HCT116 (cell line): ENCODE results near the gene MISFA. TPM values are rescaled to one million over a fixed set of nuclear protein-coding genes. Genes with fewer than 3 reads are reported as not detected.

ENCODE experiments used
- ATAC-seq: fragments of 200-7000 bp; cut with Tn5 transposase; 2 replicates; pipeline ENCODE4 v1.9.1; 2020; ENCODE audit warnings: mild to moderate bottlenecking, moderate library complexity
- BruUV-seq: library from RNA; stranded (reverse); fragments of 400-500 nt; replicated peaks from 2 replicates; lab custom pipeline; 2021; lab: Mats Ljungman, UMichigan
- CTCF ChIA-PET: fragments of 300-600 bp; sonication (Branson Sonifier 250); formaldehyde crosslinking; loops from one replicate; lab custom pipeline; 2021; ENCODE audit warnings: antibody characterized with exemption; lab: Charles Lee
- POLR2A ChIA-PET: fragments of 300-600, 350-600 bp; sonication (Branson Sonifier 250); formaldehyde crosslinking; loops from one replicate; lab custom pipeline; 2021; ENCODE audit warnings: antibody characterized with exemption; lab: Charles Lee
- RAD21 ChIA-PET, 2 experiments: fragments of 300-600 bp; sonication (Branson Sonifier 250); formaldehyde crosslinking; loops; one replicate each; lab custom pipeline; 2023; ENCODE audit warnings: low total read pairs in 2 of 2; ENCODE audit not compliant: uncharacterized antibody in 2 of 2, unreplicated experiment in 2 of 2, low non-redundant PET in 1 of 2; lab: Charles Lee
- DNase-seq: peaks from one replicate; pipeline ENCODE4 v3.0.0-alpha.2; 2010; ENCODE audit warnings: low read depth, low spot score
- H2AFZ ChIP-seq: fragments of 200-600 bp; shearing (Covaris generic), sonication (generic); 2 replicates; pipeline ENCODE4 v1.6.1; 2017; ENCODE audit warnings: low read depth, mixed run types, mixed read lengths, antibody characterized with exemption, low read length; ENCODE audit not compliant: poor library complexity, severe bottlenecking
- H3K27ac ChIP-seq: 2 replicates; pipeline ENCODE4 v1.5.1; 2012; ENCODE audit warnings: low read depth, low read length
- H3K27me3 ChIP-seq: fragments of 200-600 bp; sonication (generic); 2 replicates; pipeline ENCODE4 v1.6.1; 2016; ENCODE audit warnings: mixed run types, low read length, mixed read lengths; ENCODE audit not compliant: insufficient read depth
- H3K36me3 ChIP-seq, 2 experiments: fragments of 200-500 bp in 1 of 2; fragments of 200-600 bp in 1 of 2; sonication (Bioruptor generic) in 1 of 2; sonication (generic) in 1 of 2; 2 replicates each; pipeline versions ENCODE4 v1.5.1 to v1.6.1; 2014 to 2016; ENCODE audit warnings: low read length in 2 of 2, inconsistent platforms in 1 of 2, mixed read lengths in 1 of 2, mixed run types in 1 of 2; ENCODE audit not compliant: insufficient read depth in 2 of 2, control insufficient read depth in 1 of 2
- H3K4me1 ChIP-seq, 2 experiments: fragments of 200-600 bp in 1 of 2; sonication (generic) in 1 of 2; 2 replicates each; pipeline versions ENCODE4 v1.5.1 to v1.6.1; 2012 to 2017; ENCODE audit warnings: low read length in 2 of 2, inconsistent platforms in 1 of 2, mild to moderate bottlenecking in 1 of 2, mixed read lengths in 1 of 2, mixed run types in 1 of 2, moderate library complexity in 1 of 2; ENCODE audit not compliant: insufficient read depth in 2 of 2, control insufficient read depth in 1 of 2
- H3K4me2 ChIP-seq: fragments of 200-600 bp; sonication (generic); 2 replicates; pipeline ENCODE4 v1.6.1; 2017; ENCODE audit warnings: mixed run types, low read length, mixed read lengths
- H3K4me3 ChIP-seq, 2 experiments: fragments of 200-600 bp in 1 of 2; sonication (generic) in 1 of 2; replicated peaks in 1 of 2; 2 replicates each; pipeline ENCODE4 v1.5.1; 2011 to 2016; ENCODE audit warnings: low read length in 2 of 2, control low read depth in 1 of 2, low read depth in 1 of 2, mild to moderate bottlenecking in 1 of 2, mixed read lengths in 1 of 2, mixed run types in 1 of 2
- H3K79me2 ChIP-seq: fragments of 200-600 bp; sonication (generic); 2 replicates; pipeline ENCODE4 v1.6.1; 2017; ENCODE audit warnings: mild to moderate bottlenecking, mixed run types, low read length, moderate library complexity, mixed read lengths; ENCODE audit not compliant: insufficient read depth
- H3K9ac ChIP-seq: fragments of 200-600 bp; sonication (generic); 2 replicates; pipeline ENCODE4 v1.6.1; 2016; ENCODE audit warnings: low read length, mixed read lengths
- H3K9me2 ChIP-seq: fragments of 200-600 bp; sonication (generic), shearing (Covaris generic); 2 replicates; pipeline ENCODE4 v1.6.1; 2017; ENCODE audit warnings: mixed run types, mild to moderate bottlenecking, moderate library complexity; ENCODE audit not compliant: insufficient read depth
- H3K9me3 ChIP-seq, 2 experiments: fragments of 200-500 bp in 1 of 2; fragments of 200-600 bp in 1 of 2; sonication (Bioruptor generic) in 1 of 2; sonication (generic) in 1 of 2; 2 replicates each; pipeline ENCODE4 v1.6.1; 2014 to 2017; ENCODE audit warnings: low read length in 2 of 2, mixed read lengths in 2 of 2, inconsistent platforms in 1 of 2, low read depth in 1 of 2, mild to moderate bottlenecking in 1 of 2, mixed run types in 1 of 2, moderate library complexity in 1 of 2; ENCODE audit not compliant: control insufficient read depth in 1 of 2, insufficient read depth in 1 of 2
- H4K20me1 ChIP-seq: fragments of 200-600 bp; sonication (generic), shearing (Covaris generic); 2 replicates; pipeline ENCODE4 v1.6.1; 2017; ENCODE audit warnings: mixed run types, mild to moderate bottlenecking, moderate library complexity; ENCODE audit not compliant: insufficient read depth
- CBX3 ChIP-seq: IDR thresholded peaks from 2 replicates; pipeline ENCODE4 v1.6.1; 2012; ENCODE audit warnings: low read depth
- CEBPB ChIP-seq: IDR thresholded peaks from 2 replicates; pipeline ENCODE4 v1.6.1; 2012; ENCODE audit warnings: low read depth
- EGR1 ChIP-seq: IDR thresholded peaks from 2 replicates; pipeline ENCODE4 v1.6.1; 2012; ENCODE audit warnings: low read depth
- ELF1 ChIP-seq: IDR thresholded peaks from 2 replicates; pipeline ENCODE4 v1.6.1; 2012; ENCODE audit warnings: low read depth, borderline replicate concordance
- EZH2 ChIP-seq: fragments of 200-600 bp; sonication (generic); IDR thresholded peaks from 2 replicates; pipeline ENCODE4 v1.6.1; 2017; ENCODE audit warnings: antibody characterized with exemption, mixed run types
- JUND ChIP-seq: IDR thresholded peaks from 2 replicates; pipeline ENCODE4 v1.6.1; 2012
- MAX ChIP-seq: IDR thresholded peaks from 2 replicates; pipeline ENCODE4 v1.6.1; 2012
- POLR2A ChIP-seq: IDR thresholded peaks from 2 replicates; pipeline ENCODE4 v1.7.0; 2011; ENCODE audit warnings: borderline replicate concordance; ENCODE audit not compliant: insufficient read depth, insufficient read length; ENCODE audit errors: extremely low read depth
- POLR2AphosphoS5 ChIP-seq: IDR thresholded peaks from 2 replicates; pipeline ENCODE4 v1.6.1; 2011; ENCODE audit warnings: mild to moderate bottlenecking, low read depth, low read length, moderate library complexity
- REST ChIP-seq: IDR thresholded peaks from 2 replicates; pipeline ENCODE4 v1.6.1; 2012; ENCODE audit warnings: low read depth
- SP1 ChIP-seq: IDR thresholded peaks from 2 replicates; pipeline ENCODE4 v1.6.1; 2012; ENCODE audit warnings: low read depth
- SRF ChIP-seq: IDR thresholded peaks from 2 replicates; pipeline ENCODE4 v1.6.1; 2012; ENCODE audit warnings: low read depth
- YY1 ChIP-seq: IDR thresholded peaks from 2 replicates; pipeline ENCODE4 v1.6.1; 2011; ENCODE audit warnings: low read length, low read depth, moderate library complexity, mild to moderate bottlenecking; ENCODE audit not compliant: insufficient replicate concordance; ENCODE audit errors: extremely low read depth
- ZBTB33 ChIP-seq: IDR thresholded peaks from 2 replicates; pipeline ENCODE4 v1.6.1; 2011; ENCODE audit warnings: mild to moderate bottlenecking, low read length, moderate library complexity; ENCODE audit not compliant: insufficient replicate concordance; ENCODE audit errors: extremely low read depth
- ZFX ChIP-seq: fragments of 450-650 bp; IDR thresholded peaks from 2 replicates; pipeline ENCODE4 v1.6.1; 2017
- ZNF274 ChIP-seq: fragments of 200-500 bp; sonication (Bioruptor generic); IDR thresholded peaks from 2 replicates; pipeline ENCODE4 v1.6.1; 2014; ENCODE audit warnings: mild to moderate bottlenecking, low read depth, low read length, inconsistent platforms
- intact Hi-C: fragments of 100-400 bp; cut with micrococcal nuclease; formaldehyde crosslinking; loops from 2 replicates; pipeline ENCODE4 v1.10.0; 2022
- total RNA-seq: library from RNA; stranded (reverse); gene quantifications from one replicate; pipeline ENCODE4 v1.2.1, GENCODE V29; 2021; ENCODE audit not compliant: unreplicated experiment
- TF ChIP-seq, protein P1 (sequence below): IDR thresholded peaks from 2 replicates; pipeline ENCODE4 v1.6.1; 2012
- TF ChIP-seq, protein P2 (sequence below), 3 experiments: fragments of 200-600 bp in 1 of 3; sonication (generic) in 1 of 3; IDR thresholded peaks in 2 of 3; conservative IDR thresholded peaks in 1 of 3; 2 replicates each; pipeline ENCODE4 v1.5.1; 2012 to 2017; ENCODE audit warnings: low read depth in 2 of 3, low read length in 2 of 3, antibody characterized with exemption in 1 of 3, borderline replicate concordance in 1 of 3, control low read depth in 1 of 3, mild to moderate bottlenecking in 1 of 3, mixed read lengths in 1 of 3, mixed run types in 1 of 3, moderate library complexity in 1 of 3; ENCODE audit not compliant: insufficient read depth in 1 of 3

Gene MISFA
- total RNA-seq, 1 experiment from 2014 or later, result 3.2 TPM

DNA sequence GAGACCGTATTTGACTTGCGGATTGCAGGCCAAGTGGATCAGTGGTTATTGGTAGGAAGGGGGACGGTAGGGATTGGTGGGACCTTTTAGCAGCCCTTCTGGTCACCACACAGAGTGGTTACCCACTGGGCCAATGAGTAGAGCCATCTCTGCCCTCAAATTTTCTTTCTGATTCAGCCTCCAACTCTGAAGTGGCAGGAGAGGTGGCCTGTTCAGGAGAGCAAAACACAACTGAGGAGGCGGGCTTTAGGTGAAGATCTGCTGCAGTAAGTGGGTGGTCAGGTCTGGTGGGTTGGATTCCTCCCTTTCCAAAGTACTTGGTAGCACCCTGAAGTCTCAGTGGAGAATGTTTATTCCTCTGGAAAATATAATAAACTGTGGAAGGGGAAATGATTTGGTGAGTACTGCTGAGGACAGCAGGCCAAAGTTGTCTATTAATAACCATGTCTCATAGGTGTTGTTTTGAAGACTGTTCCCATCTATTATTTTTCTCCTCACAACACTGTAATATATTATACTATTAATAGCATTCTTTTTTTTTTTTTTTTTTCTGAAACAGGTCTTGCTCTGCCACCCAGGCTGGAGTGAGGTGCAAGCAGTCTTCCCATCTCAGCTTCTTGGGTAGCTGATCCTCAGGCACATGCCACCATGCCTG is 1.5 kb downstream of the MISFA start:
- no peak overlapping the region for H3K9ac ChIP-seq
- H3K4me3 ChIP-seq, result no peak overlapping the region
- no peaks in the 10 kb centered on the region for H3K9me3 ChIP-seq
- intact Hi-C loops, result no loop called here
- H3K27ac ChIP-seq, result no peak overlapping the region
- no peaks in the 10 kb centered on the region for H3K9me2 ChIP-seq
- DNase-seq, result no peak
- H4K20me1 ChIP-seq, result no peaks in the 10 kb centered on the region
- peaks cover 0 to 5% of the 10 kb centered on the region in 2 experiments; a peak in 1 of 4 replicates for H3K36me3 ChIP-seq
- no peaks in the 10 kb centered on the region for H3K4me1 ChIP-seq
- no peak overlapping the region for H2AFZ ChIP-seq
- H3K27me3 ChIP-seq, result no peaks in the 10 kb centered on the region
- no TSS peak for BruUV-seq
- ChIA-PET POLR2A (no interaction called here), CTCF (no interaction called here), RAD21 (no interaction called here)
- no peak overlapping the region for H3K4me2 ChIP-seq
- no peaks in the 10 kb centered on the region for H3K79me2 ChIP-seq
- ATAC-seq, result no peak
- TF ChIP-seq YY1 (no peak), SRF (no peak), POLR2A (no peak), EGR1 (no peak), CEBPB (no peak), REST (no peak), ELF1 (no peak), MAX (no peak), ZNF274 (no peak), ZBTB33 (no peak), SP1 (no peak), EZH2 (no peak), JUND (no peak), CBX3 (no peak), ZFX (no peak), POLR2AphosphoS5 (no peak)
- TF ChIP-seq, protein P1, sequence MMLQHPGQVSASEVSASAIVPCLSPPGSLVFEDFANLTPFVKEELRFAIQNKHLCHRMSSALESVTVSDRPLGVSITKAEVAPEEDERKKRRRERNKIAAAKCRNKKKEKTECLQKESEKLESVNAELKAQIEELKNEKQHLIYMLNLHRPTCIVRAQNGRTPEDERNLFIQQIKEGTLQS, result no peak
- TF ChIP-seq, protein P2, sequence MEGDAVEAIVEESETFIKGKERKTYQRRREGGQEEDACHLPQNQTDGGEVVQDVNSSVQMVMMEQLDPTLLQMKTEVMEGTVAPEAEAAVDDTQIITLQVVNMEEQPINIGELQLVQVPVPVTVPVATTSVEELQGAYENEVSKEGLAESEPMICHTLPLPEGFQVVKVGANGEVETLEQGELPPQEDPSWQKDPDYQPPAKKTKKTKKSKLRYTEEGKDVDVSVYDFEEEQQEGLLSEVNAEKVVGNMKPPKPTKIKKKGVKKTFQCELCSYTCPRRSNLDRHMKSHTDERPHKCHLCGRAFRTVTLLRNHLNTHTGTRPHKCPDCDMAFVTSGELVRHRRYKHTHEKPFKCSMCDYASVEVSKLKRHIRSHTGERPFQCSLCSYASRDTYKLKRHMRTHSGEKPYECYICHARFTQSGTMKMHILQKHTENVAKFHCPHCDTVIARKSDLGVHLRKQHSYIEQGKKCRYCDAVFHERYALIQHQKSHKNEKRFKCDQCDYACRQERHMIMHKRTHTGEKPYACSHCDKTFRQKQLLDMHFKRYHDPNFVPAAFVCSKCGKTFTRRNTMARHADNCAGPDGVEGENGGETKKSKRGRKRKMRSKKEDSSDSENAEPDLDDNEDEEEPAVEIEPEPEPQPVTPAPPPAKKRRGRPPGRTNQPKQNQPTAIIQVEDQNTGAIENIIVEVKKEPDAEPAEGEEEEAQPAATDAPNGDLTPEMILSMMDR (IDR thresholded peaks at IDR 0.05 in 2 of 3, conservative IDR thresholded peaks at IDR 0.05 in 1 of 3; ENCODE audit: borderline replicate concordance in 1 of 3, insufficient read depth in 1 of 3, low read depth in 2 of 3, low read length in 2 of 3), result no peak
